ENCODE results near the gene BCAR3. TPM values are rescaled to one million over a fixed set of nuclear protein-coding genes. Genes with fewer than 3 reads are reported as not detected.
"Not testable (repeated sequence)": the region's sequence is repeated elsewhere in the genome, so short reads cannot be mapped to it uniquely, and the experiment has no call there.

BCAR3 gene
- total RNA-seq, 1 donor from 2014 or later: 16.6 TPM

DNA sequence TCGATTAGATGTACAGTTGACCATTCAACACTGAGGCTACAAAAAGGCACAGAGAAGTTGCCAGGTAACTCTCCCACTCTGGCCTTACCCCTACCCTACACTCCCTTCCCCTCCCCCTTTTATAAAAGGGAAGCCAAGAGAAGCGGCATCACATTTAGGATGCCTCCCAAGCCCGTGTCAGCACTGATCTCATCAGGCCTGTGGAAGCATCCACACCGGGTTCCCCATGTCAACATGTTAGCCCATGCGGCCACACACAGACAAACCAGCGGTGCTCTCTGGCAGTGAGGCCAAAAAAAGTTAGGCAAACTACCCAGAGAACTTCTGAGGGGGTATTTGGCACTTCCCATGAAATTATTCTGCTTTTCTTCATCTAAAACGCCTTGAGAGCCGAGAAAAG is 29.9 kb downstream of the BCAR3 start:
- no peaks in the 10 kb centered on the region for H3K9me3 Mint-ChIP-seq
- H3K4me1 Mint-ChIP-seq (ENCODE audit: unreplicated experiment): peaks cover 15% of the 10 kb centered on the region
- H3K4me3 Mint-ChIP-seq: no peak overlapping the region
- no peak overlapping the region for H3K27ac Mint-ChIP-seq
- no peak for DNase-seq (ENCODE audit: extremely low spot score, unreplicated experiment)
- H3K36me3 Mint-ChIP-seq: peaks cover 24% of the 10 kb centered on the region
- TF ChIP-seq, protein P1, sequence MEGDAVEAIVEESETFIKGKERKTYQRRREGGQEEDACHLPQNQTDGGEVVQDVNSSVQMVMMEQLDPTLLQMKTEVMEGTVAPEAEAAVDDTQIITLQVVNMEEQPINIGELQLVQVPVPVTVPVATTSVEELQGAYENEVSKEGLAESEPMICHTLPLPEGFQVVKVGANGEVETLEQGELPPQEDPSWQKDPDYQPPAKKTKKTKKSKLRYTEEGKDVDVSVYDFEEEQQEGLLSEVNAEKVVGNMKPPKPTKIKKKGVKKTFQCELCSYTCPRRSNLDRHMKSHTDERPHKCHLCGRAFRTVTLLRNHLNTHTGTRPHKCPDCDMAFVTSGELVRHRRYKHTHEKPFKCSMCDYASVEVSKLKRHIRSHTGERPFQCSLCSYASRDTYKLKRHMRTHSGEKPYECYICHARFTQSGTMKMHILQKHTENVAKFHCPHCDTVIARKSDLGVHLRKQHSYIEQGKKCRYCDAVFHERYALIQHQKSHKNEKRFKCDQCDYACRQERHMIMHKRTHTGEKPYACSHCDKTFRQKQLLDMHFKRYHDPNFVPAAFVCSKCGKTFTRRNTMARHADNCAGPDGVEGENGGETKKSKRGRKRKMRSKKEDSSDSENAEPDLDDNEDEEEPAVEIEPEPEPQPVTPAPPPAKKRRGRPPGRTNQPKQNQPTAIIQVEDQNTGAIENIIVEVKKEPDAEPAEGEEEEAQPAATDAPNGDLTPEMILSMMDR (conservative IDR thresholded peaks at IDR 0.05): no peak
- no peaks in the 10 kb centered on the region for H3K27me3 Mint-ChIP-seq

DNA sequence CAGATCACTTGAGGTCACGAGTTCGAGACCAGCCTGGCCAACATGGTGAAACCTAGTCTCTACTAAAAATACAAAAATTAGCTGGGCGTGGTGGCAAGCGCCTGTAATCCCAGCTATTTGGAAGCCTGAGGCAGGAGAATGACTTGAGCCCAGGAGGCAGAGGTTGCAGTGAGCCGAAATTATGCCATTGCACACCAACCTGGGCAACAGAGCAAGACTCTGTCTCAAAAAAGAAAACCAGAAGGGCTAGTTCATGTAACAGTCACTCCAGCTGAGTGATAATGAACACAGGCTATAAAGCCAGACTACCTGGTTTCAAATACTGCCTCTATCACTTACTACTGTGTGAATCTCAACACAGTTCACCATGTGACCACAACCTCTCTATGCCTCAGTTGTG is 31.5 kb downstream of the BCAR3 start:
- Mint-ChIP-seq H3K36me3 (peaks cover 21% of the 10 kb centered on the region), H3K4me1 (ENCODE audit: unreplicated experiment) (peaks cover 11% of the 10 kb centered on the region)
- H3K9me3 Mint-ChIP-seq; H3K27me3 Mint-ChIP-seq; H3K4me3 Mint-ChIP-seq; DNase-seq (ENCODE audit: extremely low spot score, unreplicated experiment); H3K27ac Mint-ChIP-seq: not testable (repeated sequence)

DNA sequence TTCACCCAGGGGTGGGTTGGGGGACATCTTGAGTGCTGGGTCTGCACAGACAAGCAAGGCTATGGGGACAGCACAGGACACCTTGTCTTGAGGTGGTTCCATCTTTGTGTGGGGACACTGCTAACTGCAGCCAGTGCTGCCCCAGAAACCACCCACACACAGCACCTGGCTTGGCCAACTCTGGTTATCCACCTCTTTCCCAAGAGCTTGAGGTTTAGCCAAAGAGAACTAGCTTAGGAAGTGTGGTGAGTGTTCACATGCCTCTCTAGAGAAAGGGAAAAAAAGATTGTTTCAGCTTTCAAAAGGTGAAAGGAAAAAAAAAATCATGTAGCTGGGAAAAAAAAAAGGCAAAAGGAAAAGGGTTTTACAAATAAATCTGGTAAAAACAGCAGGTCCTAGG is 32.4 kb downstream of the BCAR3 start:
- H3K9me3 Mint-ChIP-seq: no peaks in the 10 kb centered on the region
- H3K27me3 Mint-ChIP-seq: no peaks in the 10 kb centered on the region
- TF ChIP-seq, protein P1 (conservative IDR thresholded peaks at IDR 0.05): no peak
- H3K4me1 Mint-ChIP-seq (ENCODE audit: unreplicated experiment): peaks cover 7% of the 10 kb centered on the region
- peaks cover 14% of the 10 kb centered on the region for H3K36me3 Mint-ChIP-seq
- no peak for DNase-seq (ENCODE audit: extremely low spot score, unreplicated experiment)
- no peak overlapping the region for H3K27ac Mint-ChIP-seq
- no peak overlapping the region for H3K4me3 Mint-ChIP-seq

DNA sequence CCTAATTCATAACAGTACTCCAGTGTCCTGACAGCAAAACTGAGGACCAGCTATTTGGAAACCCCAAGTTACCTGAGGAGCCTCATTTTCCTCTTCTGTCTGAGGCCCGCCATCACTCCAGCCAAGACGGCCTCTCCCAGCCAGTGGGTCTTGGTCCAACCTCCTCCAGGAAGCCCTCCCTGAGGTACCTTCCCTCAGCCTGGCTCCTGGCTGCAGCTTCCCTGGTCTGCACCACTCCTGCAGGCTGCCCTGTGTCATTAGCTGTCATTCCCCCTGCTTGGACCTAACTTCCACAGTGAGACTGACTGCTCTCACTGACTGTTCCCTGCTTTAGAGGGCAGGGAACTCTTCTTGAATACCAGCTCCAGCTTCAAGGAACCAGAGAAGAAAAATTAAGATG is 33.0 kb downstream of the BCAR3 start:
- TF ChIP-seq, protein P1 (conservative IDR thresholded peaks at IDR 0.05): no peak
- no peak overlapping the region for H3K27ac Mint-ChIP-seq
- H3K36me3 Mint-ChIP-seq: peaks cover 14% of the 10 kb centered on the region
- DNase-seq (ENCODE audit: extremely low spot score, unreplicated experiment): no peak
- no peaks in the 10 kb centered on the region for H3K9me3 Mint-ChIP-seq
- H3K27me3 Mint-ChIP-seq: no peaks in the 10 kb centered on the region
- no peak overlapping the region for H3K4me3 Mint-ChIP-seq
- H3K4me1 Mint-ChIP-seq (ENCODE audit: unreplicated experiment): peaks cover 13% of the 10 kb centered on the region

DNA sequence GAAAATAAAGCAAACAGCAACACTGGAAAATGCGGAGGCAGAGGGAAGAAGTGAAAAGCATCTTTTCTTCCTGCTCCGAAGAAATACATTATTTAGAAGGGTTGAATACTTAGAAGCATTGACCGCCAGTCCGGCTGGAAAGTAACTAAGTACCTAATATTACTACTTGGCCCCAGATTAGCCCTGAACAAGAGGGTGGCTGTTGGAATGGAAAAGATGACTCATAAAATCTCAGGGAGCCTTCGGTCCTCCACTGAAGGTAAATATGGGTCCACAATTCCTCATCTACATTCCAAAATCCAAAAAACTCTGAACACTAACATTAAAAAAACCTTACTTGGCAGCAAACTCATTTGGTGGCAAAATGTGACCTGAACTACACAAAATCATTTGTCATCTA is 40.1 kb downstream of the BCAR3 start:
- Mint-ChIP-seq H3K4me1 (ENCODE audit: unreplicated experiment) (peaks cover 35% of the 10 kb centered on the region), H3K27ac (no peak overlapping the region), H3K9me3 (peaks cover 4% of the 10 kb centered on the region), H3K4me3 (no peak overlapping the region), H3K27me3 (no peaks in the 10 kb centered on the region), H3K36me3 (peaks cover 28% of the 10 kb centered on the region)
- TF ChIP-seq, protein P1 (conservative IDR thresholded peaks at IDR 0.05): no peak
- no peak for DNase-seq (ENCODE audit: extremely low spot score, unreplicated experiment)

DNA sequence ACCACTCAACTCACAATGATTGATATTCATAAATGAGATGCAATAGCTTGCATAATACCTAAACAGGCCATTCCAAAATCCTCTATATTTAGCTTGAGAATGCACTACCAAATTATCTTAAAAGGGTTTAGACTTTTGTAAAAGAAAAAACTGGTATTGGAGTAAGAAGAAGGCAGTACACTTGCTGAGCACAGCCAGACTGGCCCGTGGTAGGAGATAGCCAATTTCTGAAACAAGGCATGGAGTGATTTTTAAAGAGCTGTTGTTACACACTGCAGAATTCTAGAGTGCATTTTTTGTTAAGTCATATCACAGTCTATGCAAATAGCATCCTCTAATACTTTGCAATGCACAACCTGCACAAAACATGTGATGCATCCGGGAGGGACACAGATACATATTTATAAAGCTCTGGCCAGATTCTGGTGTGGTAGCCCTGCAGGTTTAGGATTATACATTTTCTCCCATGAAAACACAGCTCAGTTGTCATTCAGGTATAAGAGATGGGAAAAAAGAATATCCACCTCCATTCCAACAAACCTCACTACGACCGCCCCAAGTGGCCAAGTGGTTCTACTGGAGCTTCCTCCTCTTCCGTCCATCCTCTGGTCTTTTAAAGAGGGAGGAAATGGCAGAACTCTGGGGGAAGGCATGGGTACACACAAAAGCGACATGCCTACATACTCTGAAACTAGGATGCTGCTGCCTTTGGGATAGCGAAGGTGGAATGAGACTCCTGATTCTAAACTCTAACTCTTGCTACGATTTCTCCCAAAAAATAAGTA is 40.8 kb downstream of the BCAR3 start:
- H3K4me1 Mint-ChIP-seq (ENCODE audit: unreplicated experiment): peaks cover 42% of the 10 kb centered on the region
- no peak overlapping the region for H3K27ac Mint-ChIP-seq
- no peaks in the 10 kb centered on the region for H3K27me3 Mint-ChIP-seq
- H3K4me3 Mint-ChIP-seq: no peak overlapping the region
- H3K36me3 Mint-ChIP-seq: peaks cover 31% of the 10 kb centered on the region
- no peak for DNase-seq (ENCODE audit: extremely low spot score, unreplicated experiment)
- peaks cover 4% of the 10 kb centered on the region for H3K9me3 Mint-ChIP-seq
- TF ChIP-seq, protein P1 (conservative IDR thresholded peaks at IDR 0.05): no peak

Data from type B pancreatic cell (in vitro differentiated cells).